GM10847 (cell line): ENCODE results near the gene USP51.

ENCODE experiments used
- POLR2A ChIP-seq: IDR thresholded peaks from 2 replicates; pipeline ENCODE4 v1.6.1; 2011; ENCODE audit not compliant: insufficient read length; ENCODE audit errors: extremely low read depth

USP51 gene

GRCh38 chrX:55489314-55490009 lies at the start of gene USP51:
Gene USP51 (minus strand): TSS chrX:55489848. CDS start chrX:55488939, 909 bp downstream.
- no peak for TF ChIP-seq POLR2A

GRCh38 chrX:55524487-55524886 lies 34.8 kb upstream of the USP51 start:
- no peak for TF ChIP-seq POLR2A

- no peak for TF ChIP-seq POLR2A
Measured at GRCh38 chrX:55523356-55523755, 33.7 kb upstream of the USP51 start.

- TF ChIP-seq POLR2A: no peak
Measured at GRCh38 chrX:55522596-55523276, 33.1 kb upstream of the USP51 start.

GRCh38 chrX:55521687-55522086 lies 32.0 kb upstream of the USP51 start:
- TF ChIP-seq POLR2A: no peak

GRCh38 chrX:55490974-55491373 lies 1.3 kb upstream of the USP51 start:
- no peak for TF ChIP-seq POLR2A

- no peak for TF ChIP-seq POLR2A
Measured at GRCh38 chrX:55490121-55490520, 473 bp upstream of the USP51 start.

GRCh38 chrX:55488593-55489313 lies 895 bp downstream of the USP51 start:
- no peak for TF ChIP-seq POLR2A

GRCh38 chrX:55488006-55488592 lies 1.5 kb downstream of the USP51 start:
- TF ChIP-seq POLR2A: no peak

GRCh38 chrX:55487143-55487542 lies 2.5 kb downstream of the USP51 start:
- TF ChIP-seq POLR2A: no peak

GRCh38 chrX:55486736-55487135 lies 2.9 kb downstream of the USP51 start:
- TF ChIP-seq POLR2A: no peak

GRCh38 chrX:55484948-55485347 lies 4.7 kb downstream of the USP51 start:
- TF ChIP-seq POLR2A: no peak

- TF ChIP-seq POLR2A: no peak
Measured at GRCh38 chrX:55480390-55481062, 9.1 kb downstream of the USP51 start.

GRCh38 chrX:55452833-55453124 lies 36.9 kb downstream of the USP51 start:
- TF ChIP-seq POLR2A: no peak

GRCh38 chrX:55451990-55452832 lies 37.4 kb downstream of the USP51 start, which contains the start of gene MAGEH1:
Gene MAGEH1 (plus strand): TSS chrX:55452127. CDS start chrX:55452375, 248 bp downstream.
- peak; percentile 63 for TF ChIP-seq POLR2A

- no peak for TF ChIP-seq POLR2A
Measured at GRCh38 chrX:55451626-55451989, 38.0 kb downstream of the USP51 start.
